HG02678 (cell line): ENCODE results near the gene HPS4.
"Not testable (repeated sequence)": the region's sequence is repeated elsewhere in the genome, so short reads cannot be mapped to it uniquely, and the experiment has no call there.

Experiments
- ATAC-seq: cut with Tn5 transposase; IDR thresholded peaks from one replicate; pipeline ENCODE4 v1.9.1; 2021; ENCODE audit warnings: mild to moderate bottlenecking, moderate library complexity; ENCODE audit not compliant: unreplicated experiment

The HPS4 gene

DNA sequence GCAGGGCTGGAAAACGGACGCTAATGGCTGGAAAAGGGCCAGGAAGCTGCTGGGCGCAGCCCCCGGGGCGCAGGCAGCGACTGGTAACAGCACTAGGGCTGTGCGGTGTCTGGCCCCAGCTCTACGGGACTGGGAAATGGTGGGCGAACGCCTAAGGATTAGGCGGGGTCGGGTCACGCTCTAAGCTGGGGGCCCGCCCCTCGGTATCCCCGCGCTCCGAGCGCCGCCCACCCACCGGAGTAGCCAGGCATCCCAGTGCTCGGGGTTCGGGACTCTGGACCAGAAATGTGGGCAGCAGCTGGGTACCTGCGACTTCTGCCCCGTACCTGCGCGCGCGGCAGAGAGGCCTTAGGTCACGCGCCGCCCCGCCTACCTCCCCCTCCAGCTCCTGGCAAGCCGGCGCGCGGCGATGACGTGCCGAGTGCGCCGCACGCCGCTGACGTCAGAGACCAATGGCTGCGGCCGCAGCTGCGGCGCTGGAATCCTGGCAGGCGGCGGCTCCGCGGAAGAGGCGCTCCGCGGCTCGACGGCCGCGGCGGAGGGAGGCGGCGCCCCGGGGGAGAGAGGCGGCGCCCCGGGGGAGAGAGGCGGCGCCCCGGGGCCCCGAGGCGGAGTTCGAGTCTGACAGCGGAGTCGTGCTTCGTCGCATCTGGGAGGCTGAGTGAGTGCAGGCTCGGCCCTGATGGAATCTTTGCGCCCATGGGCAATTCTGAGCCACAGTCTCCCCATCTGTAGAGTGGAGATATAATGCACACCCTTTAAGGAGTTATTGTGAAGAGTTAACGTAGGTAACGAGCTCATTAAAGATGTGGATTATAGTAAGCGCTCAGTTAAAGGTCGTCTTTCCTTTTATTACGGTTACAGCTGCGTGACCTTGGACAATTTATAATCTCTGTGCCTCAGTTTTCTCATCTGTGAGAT, at the start of gene HPS4, which contains the start of gene SRRD:
Gene HPS4 (minus strand): TSS at position 345 of the 921 bp plus-strand sequence. CDS start 2,021 bp downstream, outside the sequence.
Gene SRRD (plus strand): TSS at position 439 of the 921 bp plus-strand sequence. CDS start 14 bp downstream, at position 453.
- peak; percentile 77 for ATAC-seq

DNA sequence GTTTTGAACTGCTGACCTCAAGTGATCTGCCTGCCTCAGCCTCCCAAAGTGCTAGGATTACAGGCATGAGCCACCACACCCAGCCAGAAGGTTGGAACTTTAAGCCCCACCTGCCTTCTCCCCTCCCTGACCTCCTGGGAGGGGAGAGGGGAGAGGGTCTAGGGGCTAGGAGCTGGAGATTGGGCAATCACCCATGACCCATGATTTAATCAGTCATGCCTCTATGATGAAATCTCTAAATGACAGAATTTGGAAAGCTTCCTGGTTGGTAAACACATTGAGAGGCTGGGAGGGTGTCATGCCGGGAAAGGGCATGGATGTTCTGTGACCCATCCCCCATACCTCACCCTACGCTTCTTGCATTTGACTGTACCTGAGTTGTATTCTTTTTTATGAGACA, 45.8 kb upstream of the HPS4 start:
- ATAC-seq: no peak

DNA sequence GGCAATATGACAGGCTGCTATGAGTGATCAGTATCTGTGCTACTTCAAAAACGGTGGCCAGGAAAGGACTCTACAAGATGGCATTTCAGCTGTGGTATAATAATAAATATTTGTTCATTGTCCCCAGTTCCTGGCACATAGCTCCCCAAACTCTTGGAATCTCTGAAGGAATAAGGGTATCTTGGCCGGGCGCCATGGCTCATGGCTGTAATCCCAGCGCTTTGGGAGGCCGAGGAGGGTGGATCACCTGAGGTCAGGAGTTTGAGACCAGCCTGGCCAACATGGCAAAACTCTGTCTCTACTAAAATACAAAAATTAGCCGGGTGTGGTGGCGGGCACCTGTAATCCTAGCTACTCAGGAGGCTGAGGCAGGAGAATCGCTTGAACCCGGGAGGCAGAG, 44.9 kb upstream of the HPS4 start:
- ATAC-seq: not testable (repeated sequence)

DNA sequence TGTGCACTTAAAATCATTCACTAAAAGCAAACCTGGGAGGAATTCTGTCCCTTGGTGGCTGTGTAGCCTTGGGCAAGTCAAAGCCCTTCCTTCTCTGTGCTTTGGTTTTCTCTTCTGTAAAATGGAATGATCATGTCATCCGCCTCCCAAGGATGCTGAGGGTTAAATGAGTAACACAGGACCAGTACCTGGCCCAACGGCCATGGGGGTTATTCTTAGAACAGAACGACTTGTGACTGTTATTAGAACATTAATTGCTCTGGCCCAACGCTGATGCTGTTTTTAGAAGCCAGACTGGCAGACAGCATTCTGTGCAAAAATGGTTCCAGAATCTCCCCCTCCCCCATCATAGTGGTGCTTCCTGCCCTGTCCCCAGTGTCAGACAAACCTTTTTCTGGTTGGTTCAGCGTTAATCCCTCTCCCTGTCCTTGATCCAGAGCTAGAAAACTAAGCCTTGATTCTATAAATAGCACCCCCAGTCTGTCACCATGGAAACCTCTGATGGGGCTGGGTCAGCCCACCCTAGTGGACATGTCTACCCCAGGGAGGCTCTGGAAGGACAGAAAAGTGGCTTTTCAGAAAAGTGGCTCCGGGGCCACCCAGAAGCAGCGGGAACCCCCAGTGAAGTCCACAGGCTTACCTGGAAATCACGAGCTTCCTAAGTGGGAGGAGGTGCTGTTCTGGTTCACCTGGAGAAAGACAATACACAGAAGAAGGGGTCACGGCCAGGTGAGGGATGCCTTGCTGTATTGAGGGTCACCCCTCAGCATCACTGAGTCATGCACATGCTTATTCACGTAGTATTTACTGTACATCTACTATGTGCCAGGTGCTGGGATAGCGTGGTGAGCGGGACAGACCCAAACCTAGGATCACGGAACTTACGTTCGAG, 44.2 kb upstream of the HPS4 start:
- ATAC-seq: no peak

DNA sequence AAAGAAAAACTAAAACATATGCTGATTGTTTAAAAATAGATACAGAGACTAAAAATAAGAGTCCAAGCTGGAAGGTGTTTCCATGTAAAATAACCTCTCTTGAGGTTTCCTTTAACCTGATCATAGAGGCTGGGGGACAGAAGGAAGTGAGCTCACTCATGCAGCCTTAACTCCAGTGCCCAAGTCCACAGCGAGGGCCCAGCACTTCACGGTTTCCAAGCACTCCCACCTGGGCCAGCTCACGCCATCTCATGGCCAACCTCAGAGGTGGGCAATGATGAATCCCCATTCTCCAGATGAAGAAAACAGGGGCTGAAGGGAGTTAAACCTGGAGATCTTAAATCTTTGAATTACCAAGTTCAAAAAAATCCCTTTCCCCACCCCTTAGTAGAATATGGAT, 43.6 kb upstream of the HPS4 start:
- ATAC-seq: no peak

DNA sequence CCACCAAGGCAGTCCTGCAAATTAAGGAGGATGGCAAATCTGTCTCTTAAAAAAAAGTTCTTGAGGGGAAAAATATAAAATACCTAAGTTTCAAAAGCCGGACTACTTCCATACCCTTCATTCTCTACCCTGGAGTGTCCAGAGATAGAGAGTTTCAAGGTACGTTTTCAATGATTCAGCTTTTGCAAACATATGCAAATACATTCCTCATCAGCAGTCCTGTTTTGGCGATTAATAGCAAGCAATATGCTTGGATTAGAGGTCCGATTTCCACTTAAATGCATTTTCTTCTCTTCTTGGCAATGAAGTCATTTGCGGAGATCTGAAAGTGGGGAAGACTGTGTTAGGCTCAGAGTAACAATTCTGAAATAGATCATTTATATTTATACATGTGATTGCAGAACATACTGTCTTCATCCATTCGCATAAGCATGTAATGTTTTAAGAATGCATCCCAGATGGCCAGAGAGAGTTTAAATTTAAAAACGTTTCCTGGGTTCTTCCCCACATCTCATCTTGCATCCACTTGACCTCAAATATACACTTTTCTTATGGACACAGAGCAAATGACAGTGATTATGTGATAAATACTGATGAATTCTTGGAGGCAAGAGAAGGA, 42.5 kb upstream of the HPS4 start:
- ATAC-seq: no peak

DNA sequence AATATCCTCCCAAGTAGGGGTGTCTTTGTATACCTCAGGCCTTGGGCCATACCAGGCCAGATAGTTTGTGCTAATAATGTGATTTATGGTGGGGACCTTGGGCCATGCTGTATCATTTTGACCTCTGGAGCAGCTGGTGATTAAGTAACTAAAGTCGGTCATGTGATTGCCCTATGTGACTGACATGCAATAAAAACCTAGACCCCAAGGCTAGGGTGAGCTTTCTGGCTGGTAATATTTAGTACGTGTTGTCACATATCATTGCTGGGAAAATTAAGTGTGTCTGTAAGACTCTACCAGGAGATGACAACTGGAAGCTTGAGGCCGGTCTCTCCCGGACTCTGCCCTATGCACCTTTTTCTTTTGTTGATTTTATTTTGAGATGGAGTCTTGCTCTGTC, 41.3 kb upstream of the HPS4 start:
- no peak for ATAC-seq

DNA sequence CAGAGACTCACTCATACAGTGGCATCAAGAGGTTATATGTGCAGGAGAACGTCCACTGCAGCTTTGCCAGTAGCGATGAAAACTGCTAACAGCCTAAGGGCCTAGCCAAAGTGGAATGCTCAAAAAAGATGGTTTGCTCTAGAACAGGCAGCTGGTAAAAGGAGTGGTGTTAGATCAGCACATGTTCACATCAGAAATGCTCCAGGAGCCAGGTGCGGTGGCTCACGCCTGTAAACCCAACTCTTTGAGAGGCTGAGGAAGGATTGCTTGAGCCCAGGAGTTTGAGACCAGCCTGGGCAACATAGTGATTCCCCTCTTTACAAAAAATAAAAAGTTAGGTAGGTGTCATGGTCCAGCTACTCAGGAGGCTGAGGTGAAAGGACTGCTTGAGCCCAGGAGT, 39.0 kb upstream of the HPS4 start:
- no peak for ATAC-seq

DNA sequence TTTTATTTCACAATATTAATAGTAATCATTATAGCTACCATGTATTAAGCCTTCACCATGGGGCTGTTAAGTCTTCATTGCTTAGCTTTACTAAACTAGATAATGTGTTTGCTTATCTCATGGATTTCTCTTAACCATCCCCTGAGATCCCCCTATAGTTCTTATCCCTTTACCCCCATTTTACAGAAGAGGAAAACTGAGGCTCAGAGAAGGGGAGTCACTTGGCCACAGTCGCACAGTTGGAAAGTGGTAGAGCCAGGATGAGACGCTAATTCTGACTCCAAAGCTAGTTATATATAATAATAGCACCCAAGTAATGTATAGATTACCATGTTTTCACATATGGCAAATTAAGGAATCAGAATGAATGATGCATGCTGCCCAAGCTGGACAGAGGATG, 38.4 kb upstream of the HPS4 start:
- no peak for ATAC-seq

DNA sequence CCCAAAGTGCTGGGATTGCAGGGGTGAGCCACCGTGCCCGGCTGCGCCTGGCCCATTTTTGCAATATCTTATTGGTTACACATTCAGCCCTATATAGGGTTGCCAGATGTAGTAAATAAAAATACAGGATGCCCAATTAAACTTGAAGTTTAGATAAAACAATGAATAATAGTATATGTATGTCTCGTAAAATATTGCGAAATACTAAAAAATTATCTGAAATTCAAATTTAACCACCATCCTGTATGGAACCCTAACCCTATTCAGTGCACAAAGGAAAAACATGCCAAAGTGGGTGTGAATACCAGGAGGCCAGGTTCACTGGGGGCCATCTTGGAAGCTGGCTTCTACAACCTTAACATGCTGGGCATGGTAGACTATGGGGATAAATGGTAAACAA, 33.8 kb upstream of the HPS4 start:
- no peak for ATAC-seq

DNA sequence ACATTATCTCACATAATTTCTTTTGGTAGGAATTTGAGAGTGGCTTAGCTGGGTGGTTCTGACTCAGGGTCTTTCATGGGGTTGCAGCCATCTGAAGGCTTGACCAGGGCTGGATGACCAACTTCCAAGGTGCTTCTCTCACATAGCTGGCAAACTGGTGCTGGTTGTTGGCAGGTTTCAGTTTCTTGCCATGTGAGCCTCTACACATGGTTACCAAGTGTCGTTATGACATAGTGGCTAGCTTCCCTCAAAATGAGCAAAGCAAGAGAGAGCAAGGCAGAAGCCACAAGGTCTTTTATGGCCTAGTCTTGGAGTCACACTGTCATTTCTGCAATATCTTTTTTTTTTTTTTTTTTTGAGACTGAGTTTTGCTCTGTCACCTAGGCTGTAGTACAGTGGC, 32.9 kb upstream of the HPS4 start:
- ATAC-seq: no peak

DNA sequence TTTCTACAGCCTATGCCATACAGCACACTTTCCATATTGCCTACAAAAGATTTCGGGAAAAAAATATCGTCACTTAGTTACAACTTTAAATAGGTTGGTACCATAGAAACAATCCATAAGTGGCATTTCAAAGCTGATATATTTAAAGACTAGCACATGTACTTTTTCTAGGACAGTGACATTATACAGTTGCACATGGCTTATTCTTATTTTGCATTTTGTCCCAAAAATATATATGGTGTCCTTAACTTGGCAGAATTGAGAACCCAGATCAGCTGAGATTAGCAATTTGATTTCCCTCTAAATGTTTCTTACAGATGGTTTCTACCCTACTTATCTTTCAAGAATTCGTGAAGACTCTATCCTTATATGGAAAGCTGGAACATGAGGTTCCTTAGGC, 32.3 kb upstream of the HPS4 start:
- ATAC-seq: no peak

DNA sequence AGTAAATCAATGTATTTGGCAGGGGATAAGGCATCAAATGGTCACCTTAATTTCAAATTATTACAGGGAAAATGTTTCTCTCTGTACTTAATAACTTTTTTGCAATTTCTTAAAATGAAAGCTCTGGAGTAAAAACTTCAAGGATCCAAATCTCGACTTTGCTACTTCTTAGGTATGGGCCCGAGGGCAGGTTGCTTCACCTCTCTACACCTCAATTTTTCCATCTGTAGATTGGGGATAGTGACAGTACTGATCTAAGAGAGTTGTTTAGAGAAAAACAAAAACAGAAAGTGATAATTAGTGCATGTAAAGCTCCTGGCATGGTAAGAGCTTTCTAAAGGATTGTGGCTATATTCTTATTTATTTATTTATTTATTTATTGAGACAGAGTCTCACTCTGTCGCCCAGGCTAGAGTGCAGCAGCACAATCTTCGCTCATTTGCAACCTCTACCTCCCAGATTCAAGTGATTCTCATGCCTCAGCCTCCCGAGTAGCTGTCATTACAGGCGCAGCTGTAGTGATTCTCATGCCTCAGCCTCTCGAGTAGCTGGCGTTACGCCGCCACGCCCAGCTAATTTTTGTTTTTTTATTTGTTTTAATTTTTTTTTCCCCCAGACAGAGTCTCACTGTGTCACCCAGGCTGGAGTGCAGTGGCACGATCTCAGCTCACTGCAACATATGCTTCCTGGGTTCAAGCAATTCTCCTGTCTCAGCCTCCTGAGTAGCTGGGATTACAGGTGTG, 31.0 kb upstream of the HPS4 start:
- no peak for ATAC-seq

DNA sequence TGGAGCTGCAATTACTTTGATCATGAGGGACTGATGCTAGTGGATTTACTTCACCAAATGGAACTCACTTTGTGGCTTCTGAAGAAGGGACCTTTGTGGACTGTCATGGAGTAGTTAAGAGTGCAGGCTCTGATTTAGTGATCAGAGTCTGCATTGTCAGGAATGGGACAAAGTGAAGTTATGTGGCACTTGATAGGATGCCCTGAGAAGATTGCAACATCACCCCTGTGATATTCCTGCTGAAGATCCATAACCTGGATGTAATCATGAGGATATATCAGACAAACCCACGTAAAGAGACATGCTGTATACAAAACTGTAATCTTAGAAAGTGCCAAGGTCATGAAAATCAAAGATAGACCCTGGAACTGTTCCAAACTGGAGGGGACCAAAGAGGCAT, 30.3 kb upstream of the HPS4 start:
- ATAC-seq: no peak

DNA sequence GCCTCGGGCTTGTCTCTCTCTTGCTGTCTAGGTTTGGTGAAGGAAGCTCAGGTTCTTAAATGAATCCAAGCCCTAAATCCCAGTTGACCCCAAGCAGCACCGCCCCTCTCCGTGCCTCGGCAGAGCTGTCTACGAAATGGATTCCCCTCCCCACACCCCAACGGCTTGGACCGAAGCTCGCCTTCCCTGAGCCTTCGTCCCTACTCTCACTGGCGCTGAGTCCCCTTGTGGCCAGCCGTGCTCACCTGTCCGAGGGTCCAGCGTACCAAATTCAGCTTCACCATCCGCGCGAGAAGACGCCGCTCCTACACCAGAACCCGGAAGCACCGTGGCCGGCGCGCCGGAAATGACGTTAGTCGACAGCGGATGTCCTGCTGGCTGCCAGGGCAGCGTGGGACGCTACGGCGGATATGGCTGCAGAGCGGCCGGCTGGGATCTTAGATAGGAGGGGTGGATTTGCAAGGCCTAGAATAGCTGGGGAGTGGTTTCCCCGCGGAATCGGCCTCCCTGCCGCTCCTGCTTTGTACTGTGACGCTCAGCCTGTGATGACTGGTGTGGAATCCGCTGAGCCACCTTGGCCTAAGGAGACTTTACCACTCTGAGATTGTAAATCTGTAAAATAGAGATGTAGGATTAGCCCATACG, 28.7 kb upstream of the HPS4 start, which contains the start of gene TFIP11:
Gene TFIP11 (minus strand): TSS at position 325 of the 645 bp plus-strand sequence. CDS start 2,201 bp downstream, outside the sequence.
- ATAC-seq: peak; percentile 95

DNA sequence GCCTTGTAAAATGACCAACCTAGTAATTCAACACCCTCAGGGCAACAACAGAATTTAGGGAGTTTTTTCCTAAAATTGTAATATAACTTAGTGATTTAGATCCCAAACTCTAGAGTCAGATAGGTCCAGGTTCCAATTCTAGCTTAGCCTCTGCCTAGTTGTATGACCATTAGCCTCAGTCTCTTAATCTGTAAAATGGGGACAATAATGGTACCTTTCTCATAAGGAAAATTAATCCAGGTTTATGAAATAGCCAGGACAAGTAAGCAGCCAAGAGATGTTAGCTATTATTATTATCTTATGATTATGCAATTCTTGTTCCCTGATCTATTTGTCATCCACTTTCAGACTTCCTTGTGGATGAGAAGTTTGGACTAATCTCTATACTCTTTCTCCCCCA, 24.6 kb upstream of the HPS4 start:
- no peak for ATAC-seq

DNA sequence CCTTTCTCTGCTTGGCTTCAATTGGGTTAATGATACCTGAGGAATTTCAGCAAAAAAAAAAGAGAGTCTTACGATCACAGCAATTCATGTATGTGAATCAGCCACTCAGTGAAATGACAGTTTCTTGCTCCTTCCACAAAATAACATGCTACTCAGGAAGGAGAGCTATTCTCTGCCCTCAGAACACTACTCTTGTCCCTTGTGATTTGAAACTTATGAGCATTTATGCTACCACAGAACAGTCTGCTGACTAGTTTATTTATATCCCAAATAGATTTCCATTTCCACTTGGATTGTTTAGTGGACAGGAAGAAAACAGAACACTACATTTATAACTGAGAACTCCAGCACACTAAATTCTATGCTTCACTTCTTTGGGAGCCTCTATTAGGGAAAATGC, 20.2 kb upstream of the HPS4 start:
- ATAC-seq: no peak

DNA sequence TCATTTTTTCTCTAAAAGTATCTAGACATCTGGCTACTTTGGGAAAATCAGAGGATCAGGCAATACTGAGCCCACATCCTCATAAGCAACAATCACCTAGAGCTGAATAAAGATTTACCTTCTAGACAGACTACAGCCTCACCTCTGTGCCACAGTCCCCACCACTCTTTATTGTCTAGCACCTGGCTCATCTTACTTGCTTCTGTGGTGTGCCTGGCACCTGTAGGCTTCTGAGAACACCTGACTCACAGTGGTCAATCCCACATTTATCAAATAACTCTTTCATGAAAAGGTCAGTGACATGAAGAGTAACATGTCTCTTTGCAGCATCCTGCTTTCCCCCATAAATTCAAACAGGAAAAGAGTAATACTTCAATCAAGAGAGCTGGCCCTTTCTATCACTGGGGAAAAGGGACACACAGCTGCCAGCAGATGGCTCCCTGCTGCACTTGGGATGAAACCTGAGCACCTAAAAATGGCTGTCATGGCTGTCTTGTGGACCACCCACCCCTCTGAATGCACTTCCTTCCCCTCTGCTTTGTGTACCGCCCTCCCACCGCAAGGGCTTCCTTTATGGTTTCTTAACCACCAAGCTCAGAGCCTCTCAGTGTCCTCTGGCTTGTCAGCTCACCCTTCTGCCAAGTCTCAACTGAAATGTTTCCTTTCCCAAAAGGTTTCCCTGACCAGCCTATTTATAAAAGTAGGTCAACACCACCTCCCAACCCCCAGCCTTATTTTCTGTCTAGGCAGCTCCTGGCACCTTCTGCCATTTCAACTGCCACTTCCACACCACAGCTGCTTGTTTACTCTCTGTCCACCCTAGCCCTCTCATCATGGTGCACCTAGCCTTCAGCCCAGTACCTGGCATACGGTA, 19.3 kb upstream of the HPS4 start:
- ATAC-seq: no peak

DNA sequence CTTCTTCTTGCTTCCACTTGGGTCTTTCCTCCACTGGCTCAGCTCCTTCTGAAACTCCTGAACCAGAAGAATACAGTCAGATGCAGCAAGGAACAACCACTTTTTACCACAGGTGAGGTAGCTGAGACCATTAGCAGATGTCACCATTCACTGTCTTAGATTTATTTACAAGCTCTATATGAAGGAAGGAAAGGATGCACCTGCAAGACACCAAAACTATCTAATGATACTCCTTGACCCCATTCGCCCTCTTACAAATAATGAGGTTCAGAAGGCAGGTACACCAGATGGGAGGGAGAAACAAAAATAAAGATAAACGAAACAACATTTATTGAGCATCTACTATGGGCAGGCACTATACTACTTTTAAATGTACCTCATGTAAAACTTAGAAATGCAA, 18.4 kb upstream of the HPS4 start:
- no peak for ATAC-seq
